ENCODE data around the gene SH2D5.

DNA sequence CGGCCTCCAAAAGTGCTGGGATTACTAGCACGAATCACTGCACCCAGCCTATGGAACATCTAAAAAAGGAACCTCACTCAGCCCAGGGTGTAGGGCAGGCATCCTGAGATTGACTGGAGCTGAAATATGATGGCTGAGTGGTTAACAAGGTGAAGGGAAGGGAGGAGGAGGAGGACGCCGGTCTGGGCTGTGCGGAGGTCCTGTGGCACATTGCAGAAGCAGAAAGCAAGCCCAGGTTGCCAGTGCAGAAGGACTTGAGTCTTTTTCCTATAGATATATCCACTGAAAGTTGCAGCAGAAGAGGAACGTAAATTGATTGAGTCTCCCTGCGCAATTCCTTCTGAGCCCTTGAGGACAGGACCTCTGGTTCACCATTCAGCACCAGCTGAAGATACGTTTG is 13.2 kb downstream of the SH2D5 start:
- TF ChIP-seq POLR2AphosphoS5 (IDR thresholded peaks at IDR 0.05) (no peak), CTCF (IDR thresholded peaks at IDR 0.05) (no peak)

Data from prostate gland (tissue), 2 donors.